Measurements from ENCODE around the gene KRTAP19-8. TPM values are rescaled to one million over a fixed set of nuclear protein-coding genes. Genes with fewer than 3 reads are reported as not detected.

The KRTAP19-8 gene
- total RNA-seq, 4 donors from 2014 or later, result not detected

- no peak overlapping the region for H3K27ac ChIP-seq
- intact Hi-C loops (cut with DNase I; ENCODE audit: low total_unique reads), result no loop called here
- in situ Hi-C loops (cut with MboI; ENCODE audit: low sequenced_read_pairs in 4 of 4), result no loop called here
- ATAC-seq (no peak), DNase-seq (no peak)
- no peaks in the 10 kb centered on the region for H3K36me3 ChIP-seq
- no peaks in the 10 kb centered on the region for H3K9me3 ChIP-seq
- TF ChIP-seq CTCF (IDR thresholded peaks at IDR 0.05 in 4 of 5, conservative IDR thresholded peaks at IDR 0.05 in 1 of 5) (no peak), POLR2A (IDR thresholded peaks at IDR 0.05) (no peak)
- no peak overlapping the region for H3K4me3 ChIP-seq
- no peaks in the 10 kb centered on the region for H3K27me3 ChIP-seq
- no peaks in the 10 kb centered on the region for H3K4me1 ChIP-seq
These were observed 26.9 kb downstream of the KRTAP19-8 start for GRCh38 chr21:31011412-31011811.

GRCh38 chr21:31008355-31008754 lies 29.9 kb downstream of the KRTAP19-8 start:
- in situ Hi-C loops (cut with MboI; ENCODE audit: low sequenced_read_pairs in 4 of 4), result no loop called here
- intact Hi-C loops (cut with DNase I; ENCODE audit: low total_unique reads), result no loop called here
- Histone ChIP-seq H3K36me3 (no peaks in the 10 kb centered on the region), H3K27ac (no peak overlapping the region), H3K4me3 (no peak overlapping the region), H3K4me1 (no peaks in the 10 kb centered on the region), H3K27me3 (no peaks in the 10 kb centered on the region), H3K9me3 (no peaks in the 10 kb centered on the region)
- TF ChIP-seq POLR2A (IDR thresholded peaks at IDR 0.05), result no peak
- TF ChIP-seq CTCF (IDR thresholded peaks at IDR 0.05 in 4 of 5, conservative IDR thresholded peaks at IDR 0.05 in 1 of 5), result no peak
- DNase-seq, result no peak
- no peak for ATAC-seq

GRCh38 chr21:31005019-31005418 lies 33.3 kb downstream of the KRTAP19-8 start:
- intact Hi-C loops (cut with DNase I; ENCODE audit: low total_unique reads), result no loop called here
- in situ Hi-C loops (cut with MboI; ENCODE audit: low sequenced_read_pairs in 4 of 4), result no loop called here
- no peak for ATAC-seq

GRCh38 chr21:31003471-31003870 lies 34.8 kb downstream of the KRTAP19-8 start:
- Histone ChIP-seq H3K36me3 (no peaks in the 10 kb centered on the region), H3K4me1 (no peaks in the 10 kb centered on the region), H3K27me3 (no peaks in the 10 kb centered on the region), H3K4me3 (no peak overlapping the region), H3K27ac (no peak overlapping the region), H3K9me3 (no peaks in the 10 kb centered on the region)
- in situ Hi-C loops (cut with MboI; ENCODE audit: low sequenced_read_pairs in 4 of 4), result no loop called here
- ATAC-seq, result no peak
- intact Hi-C loops (cut with DNase I; ENCODE audit: low total_unique reads), result no loop called here
- TF ChIP-seq POLR2A (IDR thresholded peaks at IDR 0.05) (no peak), CTCF (IDR thresholded peaks at IDR 0.05 in 4 of 5, conservative IDR thresholded peaks at IDR 0.05 in 1 of 5) (no peak)
- DNase-seq, result no peak

More at GRCh38 chr21:31005019-31005418, 33.3 kb downstream of the KRTAP19-8 start:
- H3K27me3 ChIP-seq, result no peaks in the 10 kb centered on the region
- H3K4me1 ChIP-seq, result no peaks in the 10 kb centered on the region
- no peak for TF ChIP-seq CTCF (IDR thresholded peaks at IDR 0.05 in 4 of 5, conservative IDR thresholded peaks at IDR 0.05 in 1 of 5)
- no peak for TF ChIP-seq POLR2A (IDR thresholded peaks at IDR 0.05)
- no peaks in the 10 kb centered on the region for H3K9me3 ChIP-seq
- H3K27ac ChIP-seq, result no peak overlapping the region
- H3K4me3 ChIP-seq, result no peak overlapping the region
- no peaks in the 10 kb centered on the region for H3K36me3 ChIP-seq
- DNase-seq, result no peak

GRCh38 chr21:30997541-30997940 lies 40.7 kb downstream of the KRTAP19-8 start:
- ATAC-seq (no peak), DNase-seq (no peak)
- H3K4me1 ChIP-seq, result no peaks in the 10 kb centered on the region
- H3K27ac ChIP-seq, result no peak overlapping the region
- no peak overlapping the region for H3K4me3 ChIP-seq
- intact Hi-C loops (cut with DNase I; ENCODE audit: low total_unique reads), result no loop called here
- no peaks in the 10 kb centered on the region for H3K9me3 ChIP-seq
- in situ Hi-C loops (cut with MboI; ENCODE audit: low sequenced_read_pairs in 4 of 4), result no loop called here
- no peaks in the 10 kb centered on the region for H3K27me3 ChIP-seq
- no peaks in the 10 kb centered on the region for H3K36me3 ChIP-seq
- no peak for TF ChIP-seq POLR2A (IDR thresholded peaks at IDR 0.05)
- TF ChIP-seq CTCF (IDR thresholded peaks at IDR 0.05 in 4 of 5, conservative IDR thresholded peaks at IDR 0.05 in 1 of 5), result no peak
